AG09319 (cell line): Measurements from ENCODE around the gene MSI2.

Source experiments
- DNase-seq: peaks from one replicate; pipeline ENCODE4 v3.0.0-alpha.2; 2010; ENCODE audit warnings: low read depth; ENCODE audit errors: extremely low read depth
- TF ChIP-seq, protein P1 (sequence below): IDR thresholded peaks from 2 replicates; pipeline ENCODE4 v1.5.1; 2011; ENCODE audit warnings: low read depth, mild to moderate bottlenecking, inconsistent platforms, low read length, moderate library complexity

MSI2 gene

DNA sequence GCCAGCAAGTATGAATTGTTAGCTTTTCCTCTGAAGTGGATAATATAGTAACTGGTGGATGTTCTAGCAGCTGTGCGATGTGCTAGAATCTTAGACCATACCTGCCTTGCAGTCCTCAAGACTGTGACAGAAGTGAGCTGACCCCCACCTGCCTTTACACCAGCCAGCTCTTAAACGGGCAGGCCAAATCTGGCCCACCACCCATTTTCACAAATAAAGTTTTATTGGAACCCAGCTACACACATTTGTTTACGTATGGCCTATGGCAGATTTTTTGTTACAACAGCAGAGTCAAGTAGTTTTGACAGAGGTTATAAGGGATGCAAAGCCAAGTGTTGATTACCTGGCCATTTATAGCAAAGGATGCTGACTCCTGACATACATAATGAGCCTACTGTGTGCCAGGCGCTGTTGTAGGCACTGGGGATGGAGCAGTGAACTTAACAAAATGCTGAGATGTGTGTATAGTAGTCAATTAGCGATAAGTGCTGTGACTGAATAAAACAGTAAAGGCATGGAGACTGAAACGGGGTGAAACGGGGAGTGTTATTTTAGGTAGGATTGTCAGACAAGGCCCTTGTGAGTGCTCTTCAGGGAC lies 79.0 kb downstream of the MSI2 start:
- TF ChIP-seq, protein P1, sequence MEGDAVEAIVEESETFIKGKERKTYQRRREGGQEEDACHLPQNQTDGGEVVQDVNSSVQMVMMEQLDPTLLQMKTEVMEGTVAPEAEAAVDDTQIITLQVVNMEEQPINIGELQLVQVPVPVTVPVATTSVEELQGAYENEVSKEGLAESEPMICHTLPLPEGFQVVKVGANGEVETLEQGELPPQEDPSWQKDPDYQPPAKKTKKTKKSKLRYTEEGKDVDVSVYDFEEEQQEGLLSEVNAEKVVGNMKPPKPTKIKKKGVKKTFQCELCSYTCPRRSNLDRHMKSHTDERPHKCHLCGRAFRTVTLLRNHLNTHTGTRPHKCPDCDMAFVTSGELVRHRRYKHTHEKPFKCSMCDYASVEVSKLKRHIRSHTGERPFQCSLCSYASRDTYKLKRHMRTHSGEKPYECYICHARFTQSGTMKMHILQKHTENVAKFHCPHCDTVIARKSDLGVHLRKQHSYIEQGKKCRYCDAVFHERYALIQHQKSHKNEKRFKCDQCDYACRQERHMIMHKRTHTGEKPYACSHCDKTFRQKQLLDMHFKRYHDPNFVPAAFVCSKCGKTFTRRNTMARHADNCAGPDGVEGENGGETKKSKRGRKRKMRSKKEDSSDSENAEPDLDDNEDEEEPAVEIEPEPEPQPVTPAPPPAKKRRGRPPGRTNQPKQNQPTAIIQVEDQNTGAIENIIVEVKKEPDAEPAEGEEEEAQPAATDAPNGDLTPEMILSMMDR = no peak
- no peak for DNase-seq

DNA sequence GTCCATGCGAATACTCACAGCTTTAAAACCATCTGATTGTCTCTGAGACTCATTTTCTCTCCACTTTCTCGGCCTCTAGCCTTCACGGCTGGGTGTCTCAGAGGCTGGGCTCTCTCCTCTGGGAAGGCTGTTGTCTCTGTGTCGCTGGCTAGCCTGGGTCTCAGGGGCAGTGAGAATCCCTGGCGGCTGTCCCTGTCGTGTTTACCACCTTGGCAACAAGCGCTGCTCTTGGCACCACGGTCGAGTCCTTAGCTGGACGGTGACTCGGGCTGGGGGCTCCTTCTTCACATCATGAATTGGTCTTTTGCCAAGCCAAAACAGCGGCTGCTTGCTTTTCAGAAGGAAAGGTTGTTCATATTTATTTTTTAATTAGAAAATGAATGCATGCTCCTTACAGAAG lies 81.1 kb downstream of the MSI2 start:
- no peak for DNase-seq
- TF ChIP-seq, protein P1 = no peak

DNA sequence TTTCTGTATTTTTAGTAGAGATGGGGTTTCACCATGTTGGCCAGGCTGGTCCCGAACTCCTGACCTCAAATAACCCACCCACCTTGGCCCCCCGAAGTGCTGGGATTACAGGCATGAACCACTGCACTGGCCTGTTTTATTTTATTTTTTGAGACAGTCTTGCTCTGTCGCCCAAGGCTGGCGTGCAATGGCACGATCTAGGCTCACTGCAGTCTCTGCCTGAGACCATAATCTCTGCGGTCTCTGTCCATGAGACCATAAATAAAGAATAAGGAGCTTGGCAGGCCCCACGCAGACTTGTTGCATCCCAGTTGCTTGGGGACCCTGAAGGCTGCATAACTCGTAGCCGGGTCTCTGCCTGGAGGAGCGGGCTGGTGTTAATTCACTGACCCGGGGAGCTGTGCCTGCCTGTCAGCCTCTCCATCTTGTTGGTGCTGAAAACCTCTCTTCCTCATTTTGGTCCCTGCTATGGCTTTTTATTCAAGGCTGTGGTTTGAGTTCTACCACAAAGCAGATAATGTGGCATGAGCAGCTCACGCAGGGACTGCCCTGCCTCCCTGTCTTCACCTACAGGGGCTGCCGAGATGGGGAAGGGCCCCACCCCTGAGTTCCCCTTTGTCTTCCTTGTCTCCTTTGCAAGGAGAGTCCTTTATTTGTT lies 82.1 kb downstream of the MSI2 start:
- no peak for DNase-seq

DNA sequence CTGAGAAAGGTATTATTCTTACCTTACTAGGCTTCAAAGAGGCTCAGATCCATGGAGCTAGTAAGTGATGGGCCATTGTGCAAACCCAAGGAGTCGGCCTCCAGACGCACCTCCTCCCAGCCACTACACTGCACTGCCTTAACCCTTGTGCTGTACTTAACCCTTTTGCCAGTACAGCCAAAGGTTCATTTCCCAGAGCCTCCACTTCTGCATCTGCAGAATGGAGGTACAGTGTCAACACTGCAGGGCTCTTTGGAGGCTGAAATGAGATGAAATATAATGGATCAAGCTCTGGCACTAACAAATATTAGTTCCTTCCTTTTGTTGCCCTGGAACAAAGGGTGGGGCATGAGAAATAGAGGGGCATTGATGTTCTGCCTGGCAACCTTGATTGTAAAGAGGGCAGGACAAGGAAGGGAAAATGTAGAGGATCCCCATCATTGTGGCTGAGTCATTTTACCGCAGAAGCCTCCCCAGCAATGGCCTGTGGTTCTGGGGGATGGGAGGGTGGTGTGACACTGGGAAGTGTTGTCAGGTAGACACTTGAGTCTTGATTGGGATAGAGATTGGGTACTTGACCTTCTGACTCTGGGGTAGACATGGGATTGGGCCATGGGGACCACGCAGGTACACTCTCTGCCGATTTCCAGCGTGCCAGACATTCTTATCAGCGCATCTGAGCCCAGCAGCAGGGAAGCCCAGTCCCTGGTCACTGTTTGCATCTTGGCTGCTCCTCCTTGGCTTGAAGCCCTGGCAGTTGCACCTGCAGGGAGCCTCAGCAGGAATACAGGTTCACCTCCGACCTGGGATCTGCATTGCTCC lies 84.0 kb downstream of the MSI2 start:
- no peak for DNase-seq
- TF ChIP-seq, protein P1 = no peak

More for the DNA sequence above, 82.1 kb downstream of the MSI2 start:
- TF ChIP-seq, protein P1 = no peak

DNA sequence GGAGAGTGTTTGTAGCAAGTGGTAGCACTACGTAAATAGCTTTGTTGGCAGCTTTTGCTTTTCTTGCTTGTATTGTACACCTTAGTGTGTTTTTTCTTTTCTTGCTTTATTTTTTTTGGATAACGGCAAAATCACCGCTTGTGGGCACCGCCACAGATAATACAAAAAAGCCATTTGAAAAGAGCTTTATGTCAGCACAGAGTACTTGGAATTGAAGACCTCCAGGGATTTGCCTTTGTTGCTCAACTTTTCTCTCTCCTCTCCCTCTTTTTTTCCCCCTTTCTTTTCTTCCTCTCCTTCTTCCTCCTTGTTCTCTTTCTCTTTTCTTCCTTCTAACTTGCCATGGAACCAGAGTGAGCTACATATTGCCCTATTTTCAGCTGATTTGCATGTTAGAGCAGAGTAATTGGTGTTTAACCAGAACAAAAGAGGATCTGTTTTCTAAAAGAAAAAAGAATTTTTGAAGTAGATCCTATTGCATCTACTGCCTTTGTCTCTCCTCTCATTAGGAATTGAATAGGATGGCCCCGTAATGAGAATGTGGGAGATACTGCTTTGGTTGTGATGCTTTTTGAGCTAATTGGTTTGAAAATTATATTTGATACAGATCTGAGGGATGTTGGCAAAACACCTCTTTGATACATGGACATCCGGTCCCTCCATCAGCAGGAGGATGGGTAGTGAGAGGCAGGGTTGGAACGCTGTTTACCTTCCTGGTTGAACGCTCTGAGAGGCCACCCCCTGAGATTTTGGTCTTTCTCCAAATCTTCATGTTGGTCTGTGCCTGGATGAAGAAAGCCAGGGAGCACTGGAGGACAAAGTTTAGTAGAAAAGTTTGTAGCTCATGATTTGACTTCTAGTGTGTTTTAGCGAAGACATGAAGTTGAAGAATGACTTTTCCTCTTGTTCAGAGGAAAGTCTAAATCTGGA lies 85.6 kb downstream of the MSI2 start:
- DNase-seq = no peak
- TF ChIP-seq, protein P1 = no peak

DNA sequence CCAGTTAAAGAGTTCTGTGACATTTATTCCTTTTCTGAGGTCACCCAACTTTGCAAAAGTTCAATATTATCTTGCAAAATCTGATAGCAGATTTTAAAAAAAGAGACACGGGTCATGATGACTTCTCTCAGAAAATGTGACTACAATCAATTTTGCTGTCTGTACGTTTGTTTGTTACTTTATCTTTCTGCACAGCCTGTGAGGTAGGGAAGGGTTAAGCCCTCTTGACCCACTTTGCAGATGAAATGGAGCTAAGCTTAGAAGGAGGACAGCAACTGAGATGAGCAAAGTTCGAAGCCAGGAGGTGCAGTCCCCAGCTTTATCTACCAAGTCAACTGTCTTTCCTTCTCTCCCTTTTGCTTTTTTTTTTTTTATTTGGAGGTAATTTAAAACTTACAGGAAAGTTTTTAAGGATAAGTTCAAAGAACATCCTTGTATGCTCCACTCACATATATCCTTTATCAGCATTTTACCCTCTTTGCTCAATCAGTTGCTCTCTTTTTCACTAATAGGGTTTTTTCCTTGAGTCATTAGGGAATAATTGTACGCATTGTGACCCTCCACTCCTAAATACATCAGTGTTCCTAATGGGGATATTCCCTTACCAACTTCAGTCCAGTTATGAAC lies 86.8 kb downstream of the MSI2 start:
- DNase-seq = no peak
- TF ChIP-seq, protein P1 = no peak
